ENCODE results near the gene EPN2.

- no peak for TF ChIP-seq CTCF (IDR thresholded peaks at IDR 0.05)
- TF ChIP-seq POLR2A (IDR thresholded peaks at IDR 0.05): no peak
- no peak for TF ChIP-seq EP300 (IDR thresholded peaks at IDR 0.05)
Observed at GRCh38 chr17:19291646-19292376, 54.6 kb downstream of the EPN2 start.

All from tibial nerve (tissue), 4 donors.